Heart left ventricle (tissue), 13 donors: ENCODE measurements around the gene BRIP1.

Experiments used
- POLR2A ChIP-seq, 2 donors: fragments of 450-650 bp; IDR thresholded peaks; one replicate each; pipeline ENCODE4 v1.6.1; 2017; ENCODE audit warnings: antibody characterized with exemption in 2 of 2, mild to moderate bottlenecking in 2 of 2, moderate library complexity in 2 of 2
- TF ChIP-seq, protein P1 (sequence below), 12 donors: fragments of 200-600 bp; sonication (generic) in 4 of 12; IDR thresholded peaks; one replicate each; pipeline versions ENCODE4 v1.5.0 to v1.8.0; 2018 to 2022; ENCODE audit warnings: antibody characterized with exemption in 12 of 12, mild to moderate bottlenecking in 5 of 12
- donor health status: ischemic (EF 13 %, LVEDD 7.1; RV severe dilation, severe dysfunction).
- donor health status: DM: no; HTN: yes; CAD: no.
- donor health status: DM: no; HTN: no; CAD: no.
- donor health status: ischemic (EF 25% LVEDD 6.9; RV normal size, moderate dysfunction).
- donor health status: ischemic (EF 25% LVEDD 5.7; RV mildly dilated, moderate dysfunction).
- donor health status: ischemic (EF 35%, LVEDD 5.7; RV mildly dilated, moderate dysfunction).
- donor health status: nonischemic (EF 11% LVEDD 7.7; RV severe dilation, severe dysfunction).
- donor health status: DM: yes; HTN: yes; CAD: no.
- donor health status: PGD.
- donor health status: ischemic (EF 29% LVEDD 5.4; RV normal size, mild dysfunction).
- donor health status: nonischemic (EF 23%, LVEDD 6.1; RV moderate dilation, normal function).

GRCh38 chr17:61764846-61765245, 98.5 kb downstream of the BRIP1 start:
- no peak for TF ChIP-seq POLR2A (IDR thresholded peaks at IDR 0.05)
- TF ChIP-seq, protein P1, sequence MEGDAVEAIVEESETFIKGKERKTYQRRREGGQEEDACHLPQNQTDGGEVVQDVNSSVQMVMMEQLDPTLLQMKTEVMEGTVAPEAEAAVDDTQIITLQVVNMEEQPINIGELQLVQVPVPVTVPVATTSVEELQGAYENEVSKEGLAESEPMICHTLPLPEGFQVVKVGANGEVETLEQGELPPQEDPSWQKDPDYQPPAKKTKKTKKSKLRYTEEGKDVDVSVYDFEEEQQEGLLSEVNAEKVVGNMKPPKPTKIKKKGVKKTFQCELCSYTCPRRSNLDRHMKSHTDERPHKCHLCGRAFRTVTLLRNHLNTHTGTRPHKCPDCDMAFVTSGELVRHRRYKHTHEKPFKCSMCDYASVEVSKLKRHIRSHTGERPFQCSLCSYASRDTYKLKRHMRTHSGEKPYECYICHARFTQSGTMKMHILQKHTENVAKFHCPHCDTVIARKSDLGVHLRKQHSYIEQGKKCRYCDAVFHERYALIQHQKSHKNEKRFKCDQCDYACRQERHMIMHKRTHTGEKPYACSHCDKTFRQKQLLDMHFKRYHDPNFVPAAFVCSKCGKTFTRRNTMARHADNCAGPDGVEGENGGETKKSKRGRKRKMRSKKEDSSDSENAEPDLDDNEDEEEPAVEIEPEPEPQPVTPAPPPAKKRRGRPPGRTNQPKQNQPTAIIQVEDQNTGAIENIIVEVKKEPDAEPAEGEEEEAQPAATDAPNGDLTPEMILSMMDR (IDR thresholded peaks at IDR 0.05), result no peak
